Measurements from ENCODE around the gene IL15RA.
"Not testable (repeated sequence)": the region's sequence is repeated elsewhere in the genome, so short reads cannot be mapped to it uniquely, and the experiment has no call there.

Gene IL15RA

GRCh38 chr10:5929442-5929841 is 47.9 kb downstream of the IL15RA start:
- Mint-ChIP-seq H3K27ac (no peak overlapping the region), H3K36me3 (peaks cover 34% of the 10 kb centered on the region), H3K27me3 (no peaks in the 10 kb centered on the region), H3K4me1 (no peaks in the 10 kb centered on the region), H3K4me3 (no peak overlapping the region), H3K9me3 (no peaks in the 10 kb centered on the region)
- no peak for ATAC-seq (ENCODE audit: low read depth)
- no peak for DNase-seq (ENCODE audit: low spot score in 2 of 2)

GRCh38 chr10:5927306-5927705 is 50.0 kb downstream of the IL15RA start:
- Mint-ChIP-seq H3K4me3 (no peak overlapping the region), H3K27me3 (no peaks in the 10 kb centered on the region), H3K36me3 (peaks cover 37% of the 10 kb centered on the region), H3K4me1 (no peaks in the 10 kb centered on the region), H3K9me3 (no peaks in the 10 kb centered on the region), H3K27ac (no peak overlapping the region)
- DNase-seq (ENCODE audit: low spot score in 2 of 2) (no peak), ATAC-seq (ENCODE audit: low read depth) (no peak)

- no peaks in the 10 kb centered on the region for H3K4me1 Mint-ChIP-seq
- no peak overlapping the region for H3K4me3 Mint-ChIP-seq
- no peak overlapping the region for H3K27ac Mint-ChIP-seq
- ATAC-seq (ENCODE audit: low read depth) (no peak), DNase-seq (ENCODE audit: low spot score in 2 of 2) (no peak)
- H3K9me3 Mint-ChIP-seq: no peaks in the 10 kb centered on the region
- no peaks in the 10 kb centered on the region for H3K27me3 Mint-ChIP-seq
- peaks cover 42% of the 10 kb centered on the region for H3K36me3 Mint-ChIP-seq
Measured at GRCh38 chr10:5924889-5925288, 52.5 kb downstream of the IL15RA start.

- ATAC-seq (ENCODE audit: low read depth) (no peak), DNase-seq (ENCODE audit: low spot score in 2 of 2) (no peak)
- Mint-ChIP-seq H3K4me1 (no peaks in the 10 kb centered on the region), H3K27ac (no peak overlapping the region), H3K36me3 (peaks cover 47% of the 10 kb centered on the region), H3K27me3 (no peaks in the 10 kb centered on the region), H3K4me3 (no peak overlapping the region), H3K9me3 (no peaks in the 10 kb centered on the region)
Measured at GRCh38 chr10:5921746-5922145, 55.6 kb downstream of the IL15RA start.

- DNase-seq (ENCODE audit: low spot score in 2 of 2): no peak
- Mint-ChIP-seq H3K4me1 (peaks cover 5% of the 10 kb centered on the region), H3K27ac (no peak overlapping the region), H3K9me3 (no peaks in the 10 kb centered on the region), H3K36me3 (peaks cover 53% of the 10 kb centered on the region), H3K4me3 (no peak overlapping the region), H3K27me3 (no peaks in the 10 kb centered on the region)
- no peak for ATAC-seq (ENCODE audit: low read depth)
Measured at GRCh38 chr10:5919568-5919967, 57.8 kb downstream of the IL15RA start.

- Mint-ChIP-seq H3K27me3 (no peaks in the 10 kb centered on the region), H3K4me3 (no peak overlapping the region), H3K36me3 (peaks cover 53% of the 10 kb centered on the region)
Measured at GRCh38 chr10:5918763-5919162, 58.6 kb downstream of the IL15RA start.

GRCh38 chr10:5917305-5917704 is 60.0 kb downstream of the IL15RA start:
- DNase-seq (ENCODE audit: low spot score in 2 of 2) (no peak), ATAC-seq (ENCODE audit: low read depth) (no peak)
- no peaks in the 10 kb centered on the region for H3K9me3 Mint-ChIP-seq
- H3K36me3 Mint-ChIP-seq: peaks cover 59% of the 10 kb centered on the region
- H3K27me3 Mint-ChIP-seq: no peaks in the 10 kb centered on the region
- H3K27ac Mint-ChIP-seq: no peak overlapping the region
- no peak overlapping the region for H3K4me3 Mint-ChIP-seq
- peaks cover 5% of the 10 kb centered on the region for H3K4me1 Mint-ChIP-seq

More at GRCh38 chr10:5918763-5919162, 58.6 kb downstream of the IL15RA start:
- no peak overlapping the region for H3K27ac Mint-ChIP-seq
- DNase-seq (ENCODE audit: low spot score in 2 of 2) (no peak), ATAC-seq (ENCODE audit: low read depth) (no peak)
- peaks cover 5% of the 10 kb centered on the region for H3K4me1 Mint-ChIP-seq
- no peaks in the 10 kb centered on the region for H3K9me3 Mint-ChIP-seq

- no peak for DNase-seq (ENCODE audit: low spot score in 2 of 2)
- H3K27ac Mint-ChIP-seq: no peak overlapping the region
- H3K27me3 Mint-ChIP-seq: no peaks in the 10 kb centered on the region
- peaks cover 5% of the 10 kb centered on the region for H3K4me1 Mint-ChIP-seq
- no peak overlapping the region for H3K4me3 Mint-ChIP-seq
- H3K36me3 Mint-ChIP-seq: peaks cover 55% of the 10 kb centered on the region
- ATAC-seq (ENCODE audit: low read depth): no peak
- H3K9me3 Mint-ChIP-seq: no peaks in the 10 kb centered on the region
Measured at GRCh38 chr10:5915451-5915850, 61.9 kb downstream of the IL15RA start.

GRCh38 chr10:5913736-5914135 is 63.6 kb downstream of the IL15RA start:
- Mint-ChIP-seq H3K9me3 (no peaks in the 10 kb centered on the region), H3K36me3 (peaks cover 56% of the 10 kb centered on the region), H3K27ac (no peak overlapping the region), H3K4me1 (peaks cover 5% of the 10 kb centered on the region), H3K4me3 (no peak overlapping the region), H3K27me3 (no peaks in the 10 kb centered on the region)
- no peak for ATAC-seq (ENCODE audit: low read depth)
- no peak for DNase-seq (ENCODE audit: low spot score in 2 of 2)

- Mint-ChIP-seq H3K4me3 (no peak overlapping the region), H3K27me3 (no peaks in the 10 kb centered on the region), H3K36me3 (peaks cover 57% of the 10 kb centered on the region), H3K4me1 (peaks cover 11% of the 10 kb centered on the region), H3K27ac (no peak overlapping the region), H3K9me3 (no peaks in the 10 kb centered on the region)
- no peak for ATAC-seq (ENCODE audit: low read depth)
- no peak for DNase-seq (ENCODE audit: low spot score in 2 of 2)
Measured at GRCh38 chr10:5911670-5912069, 65.7 kb downstream of the IL15RA start.

GRCh38 chr10:5910323-5911100 is 66.8 kb downstream of the IL15RA start:
- peaks cover 51% of the 10 kb centered on the region for H3K36me3 Mint-ChIP-seq
- H3K4me3 Mint-ChIP-seq: no peak overlapping the region

GRCh38 chr10:5908676-5909075 is 68.7 kb downstream of the IL15RA start:
- H3K9me3 Mint-ChIP-seq; H3K27ac Mint-ChIP-seq; DNase-seq (ENCODE audit: low spot score in 2 of 2); H3K27me3 Mint-ChIP-seq; ATAC-seq (ENCODE audit: low read depth); H3K4me3 Mint-ChIP-seq: not testable (repeated sequence)
- peaks cover 45% of the 10 kb centered on the region for H3K36me3 Mint-ChIP-seq
- peaks cover 14% of the 10 kb centered on the region for H3K4me1 Mint-ChIP-seq

More at GRCh38 chr10:5910323-5911100, 66.8 kb downstream of the IL15RA start:
- peaks cover 10% of the 10 kb centered on the region for H3K4me1 Mint-ChIP-seq
- no peak overlapping the region for H3K27ac Mint-ChIP-seq
- no peaks in the 10 kb centered on the region for H3K9me3 Mint-ChIP-seq
- no peak for ATAC-seq (ENCODE audit: low read depth)
- DNase-seq (ENCODE audit: low spot score in 2 of 2): no peak
- H3K27me3 Mint-ChIP-seq: no peaks in the 10 kb centered on the region

GRCh38 chr10:5906651-5907050 is 70.7 kb downstream of the IL15RA start:
- Mint-ChIP-seq H3K36me3 (peaks cover 36% of the 10 kb centered on the region), H3K4me3 (no peak overlapping the region), H3K9me3 (no peaks in the 10 kb centered on the region), H3K27me3 (no peaks in the 10 kb centered on the region), H3K27ac (no peak overlapping the region), H3K4me1 (peaks cover 17% of the 10 kb centered on the region)
- no peak for ATAC-seq (ENCODE audit: low read depth)
- no peak for DNase-seq (ENCODE audit: low spot score in 2 of 2)

- Mint-ChIP-seq H3K27ac (no peak overlapping the region), H3K4me1 (peaks cover 17% of the 10 kb centered on the region), H3K9me3 (no peaks in the 10 kb centered on the region), H3K27me3 (no peaks in the 10 kb centered on the region), H3K4me3 (no peak overlapping the region), H3K36me3 (peaks cover 34% of the 10 kb centered on the region)
- no peak for DNase-seq (ENCODE audit: low spot score in 2 of 2)
- ATAC-seq (ENCODE audit: low read depth): no peak
Measured at GRCh38 chr10:5905854-5906507, 71.4 kb downstream of the IL15RA start.
